ENCODE data around the gene TRAF7. TPM values are rescaled to one million over a fixed set of nuclear protein-coding genes. Genes with fewer than 3 reads are reported as not detected.

TRAF7 gene
- total and polyA plus RNA-seq, 2 of the 13 experiments (the other 11 are each of a cell fraction or from before 2014, with no cell fraction given): 47.9 to 65.6 TPM

- H2AFZ ChIP-seq (ENCODE audit: low read length): peak within 1 kb of the TSS; percentile 71
- in situ Hi-C loops (cut with HindIII; ENCODE audit: extremely low pct_ligation_motif_present, low pct_unique_long_range_greater_than_20kb) (no loop called here), intact Hi-C loops (cut with micrococcal nuclease; ENCODE audit: unreplicated experiment) (no loop called here)
- H3K27me3 ChIP-seq (ENCODE audit: control insufficient read depth in 1 of 2, insufficient read depth in 2 of 2, low read length in 2 of 2): 0 out of 5 replicates have a peak, but pooled peaks cover 0 to 1% of the 10 kb centered on the region in 2 experiments
- DNase-seq (ENCODE audit: low spot score) (peak; percentile 65), FAIRE-seq (no peak), ATAC-seq (peak; percentile 52)
- CTCF ChIA-PET (ENCODE audit: low intra/inter-chr PET ratio, low total read pairs): no interaction called here
- peaks cover 8% of the 10 kb centered on the region for H3K79me2 ChIP-seq (ENCODE audit: insufficient read depth, low read length)
- H3K4me1 ChIP-seq (ENCODE audit: insufficient read depth, low read length): peaks cover 33% of the 10 kb centered on the region
- no peaks in the 10 kb centered on the region for H3K9me3 ChIP-seq (ENCODE audit: low read length)
- H3K27ac ChIP-seq (ENCODE audit: extremely low read length, insufficient read depth, low read length): peak within 1 kb of the TSS; percentile 89
- H4K20me1 ChIP-seq (ENCODE audit: insufficient read depth, low read length): no peaks in the 10 kb centered on the region
- peak within 1 kb of the TSS; percentile 99 for H3K4me2 ChIP-seq (ENCODE audit: low read depth, low read length)
- POLR2A ChIA-PET: interaction anchor here (0.8 to 4.3 kb wide), 6 partner anchors 9 to 50 kb away, joined by 3 to 18 read pairs (median 10); partner anchors contain the start of genes E4F1, ECI1, PGP and TRAF7
- under 1% methylated on average over 33 of the region's 93 CpGs for WGBS (ENCODE audit: low lambda C conversion rate)
- H3K36me3 ChIP-seq (replicated peaks in 1 of 2; ENCODE audit: control insufficient read depth in 1 of 2, insufficient read depth in 2 of 2, low read length in 2 of 2): peaks cover 2 to 13% of the 10 kb centered on the region in 2 experiments; a peak in 3 of 5 replicates
- peak within 1 kb of the TSS; percentile 97 for H3K9ac ChIP-seq (ENCODE audit: insufficient read depth, low read depth, low read length)
- BruUV-seq (replicated peaks): no TSS peak
- H3K4me3 ChIP-seq (replicated peaks in 1 of 3; ENCODE audit: insufficient read depth in 1 of 3, low read depth in 2 of 3, low read length in 3 of 3): peak within 1 kb of the TSS; percentile 71 to 96 (median 83)
- TF ChIP-seq HINFP (CRISPR knock-in tag; IDR thresholded peaks at IDR 0.05; ENCODE audit: low read depth) (no peak; the same call in 1 of the 2 replicates), CBX2 (IDR thresholded peaks at IDR 0.05; ENCODE audit: low read depth, low read length) (no peak), CBX2 (CRISPR knock-in tag; IDR thresholded peaks at IDR 0.05; ENCODE audit: low read depth) (no peak), RELA (CRISPR knock-in tag; IDR thresholded peaks at IDR 0.05) (no peak), IRF9 (CRISPR knock-in tag; IDR thresholded peaks at IDR 0.05; ENCODE audit: borderline replicate concordance) (peak; percentile 77; the same call in 1 of the 2 replicates), ZNF891 (CRISPR knock-in tag; IDR thresholded peaks at IDR 0.05) (peak; percentile 69), ZNF225 (CRISPR knock-in tag; IDR thresholded peaks at IDR 0.05) (0 out of 2 replicates have a peak, but pooled peaks have one; percentile 46), ZNF512B (CRISPR knock-in tag; IDR thresholded peaks at IDR 0.05; ENCODE audit: borderline replicate concordance) (no peak), ZNF839 (CRISPR knock-in tag; IDR thresholded peaks at IDR 0.05; ENCODE audit: borderline replicate concordance) (0 out of 2 replicates have a peak, but pooled peaks have one; percentile 15), PLSCR1 (CRISPR knock-in tag; IDR thresholded peaks at IDR 0.05; ENCODE audit: borderline replicate concordance) (no peak), FOXJ3 (CRISPR knock-in tag; IDR thresholded peaks at IDR 0.05; ENCODE audit: borderline replicate concordance) (peak; percentile 49; the same call in 1 of the 2 replicates), ZNF780A (CRISPR knock-in tag; IDR thresholded peaks at IDR 0.05) (no peak), ZNF558 (CRISPR knock-in tag; IDR thresholded peaks at IDR 0.05; ENCODE audit: borderline replicate concordance) (peak; percentile 43; the same call in 1 of the 2 replicates)
These were observed 49.8 kb downstream of the TRAF7 start, which contains the start of gene MLST8 for GRCh38 chr16:2205104-2205966. Gene MLST8, plus strand, starts transcription at chr16:2205454. Its CDS starts 632 bp downstream, at chr16:2206086.
